Right lobe of liver (tissue), 4 donors: ENCODE results near the gene CCDC158.

ENCODE experiments used
- POLR2A ChIP-seq: fragments of 450-650 bp; IDR thresholded peaks from one replicate; pipeline ENCODE4 v1.6.1; 2017; ENCODE audit warnings: antibody characterized with exemption, mild to moderate bottlenecking
- TF ChIP-seq, protein P1 (sequence below), 4 donors: fragments of 200-600 bp in 3 of 4; fragments of 450-650 bp in 1 of 4; IDR thresholded peaks; one replicate each; pipeline versions ENCODE4 v1.5.1 to v1.8.0; 2016 to 2022; ENCODE audit warnings: antibody characterized with exemption in 4 of 4, mild to moderate bottlenecking in 2 of 4
- donor health status: DM: no; HTN: no; CAD: no.
- donor health status: DM: no; HTN: no; CAD: no.
- donor health status: DM: no; HTN: yes; CAD: no.

DNA sequence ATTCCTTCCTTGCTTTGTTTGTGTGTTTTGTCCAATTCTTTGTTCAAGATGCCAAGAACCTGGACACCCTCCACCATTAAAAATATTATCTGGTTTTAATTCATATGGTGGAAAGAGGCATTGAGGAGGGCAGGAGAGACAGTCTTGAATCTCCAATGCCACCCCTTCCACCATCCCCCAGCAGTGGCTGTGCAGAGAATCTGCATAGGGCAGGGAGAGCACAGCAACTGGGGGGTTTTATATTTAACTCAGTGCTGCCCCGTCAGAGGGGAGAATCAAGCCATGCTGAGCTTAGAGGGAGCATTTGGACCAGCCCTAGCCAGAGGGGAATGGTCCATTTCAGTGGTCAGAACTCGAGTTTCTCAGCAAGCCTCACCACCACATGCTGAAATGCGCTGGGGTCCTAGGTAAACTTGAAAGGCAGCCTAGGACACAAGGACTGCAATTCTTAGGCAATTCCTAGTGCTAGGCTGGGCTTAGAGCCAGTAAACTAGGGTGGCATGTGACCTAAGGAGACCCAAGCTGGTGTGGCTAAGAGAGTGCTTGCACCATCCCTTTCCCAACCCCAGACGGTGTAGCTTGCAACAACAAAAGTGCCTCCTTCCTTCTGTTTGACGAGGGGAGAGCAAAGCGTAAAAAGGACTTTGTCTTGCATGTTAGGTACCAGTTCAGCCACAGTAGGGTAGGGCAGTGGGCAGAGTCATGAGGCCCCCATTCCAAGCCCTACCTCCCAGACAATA is 34.2 kb downstream of the CCDC158 start:
- TF ChIP-seq, protein P1, sequence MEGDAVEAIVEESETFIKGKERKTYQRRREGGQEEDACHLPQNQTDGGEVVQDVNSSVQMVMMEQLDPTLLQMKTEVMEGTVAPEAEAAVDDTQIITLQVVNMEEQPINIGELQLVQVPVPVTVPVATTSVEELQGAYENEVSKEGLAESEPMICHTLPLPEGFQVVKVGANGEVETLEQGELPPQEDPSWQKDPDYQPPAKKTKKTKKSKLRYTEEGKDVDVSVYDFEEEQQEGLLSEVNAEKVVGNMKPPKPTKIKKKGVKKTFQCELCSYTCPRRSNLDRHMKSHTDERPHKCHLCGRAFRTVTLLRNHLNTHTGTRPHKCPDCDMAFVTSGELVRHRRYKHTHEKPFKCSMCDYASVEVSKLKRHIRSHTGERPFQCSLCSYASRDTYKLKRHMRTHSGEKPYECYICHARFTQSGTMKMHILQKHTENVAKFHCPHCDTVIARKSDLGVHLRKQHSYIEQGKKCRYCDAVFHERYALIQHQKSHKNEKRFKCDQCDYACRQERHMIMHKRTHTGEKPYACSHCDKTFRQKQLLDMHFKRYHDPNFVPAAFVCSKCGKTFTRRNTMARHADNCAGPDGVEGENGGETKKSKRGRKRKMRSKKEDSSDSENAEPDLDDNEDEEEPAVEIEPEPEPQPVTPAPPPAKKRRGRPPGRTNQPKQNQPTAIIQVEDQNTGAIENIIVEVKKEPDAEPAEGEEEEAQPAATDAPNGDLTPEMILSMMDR (IDR thresholded peaks at IDR 0.05) = no peak
- no peak for TF ChIP-seq POLR2A
